GM19099 (cell line): ENCODE results near the gene AIP.

Experiments used
- POLR2A ChIP-seq: IDR thresholded peaks from 3 replicates; pipeline ENCODE4 v1.6.1; 2011; ENCODE audit warnings: low read depth; ENCODE audit not compliant: insufficient read length; ENCODE audit errors: extremely low read depth

Gene AIP

GRCh38 chr11:67472882-67473281, 9.9 kb upstream of the AIP start:
- no peak for TF ChIP-seq POLR2A

- TF ChIP-seq POLR2A: no peak
Observed at GRCh38 chr11:67482275-67482826, 475 bp upstream of the AIP start.

DNA sequence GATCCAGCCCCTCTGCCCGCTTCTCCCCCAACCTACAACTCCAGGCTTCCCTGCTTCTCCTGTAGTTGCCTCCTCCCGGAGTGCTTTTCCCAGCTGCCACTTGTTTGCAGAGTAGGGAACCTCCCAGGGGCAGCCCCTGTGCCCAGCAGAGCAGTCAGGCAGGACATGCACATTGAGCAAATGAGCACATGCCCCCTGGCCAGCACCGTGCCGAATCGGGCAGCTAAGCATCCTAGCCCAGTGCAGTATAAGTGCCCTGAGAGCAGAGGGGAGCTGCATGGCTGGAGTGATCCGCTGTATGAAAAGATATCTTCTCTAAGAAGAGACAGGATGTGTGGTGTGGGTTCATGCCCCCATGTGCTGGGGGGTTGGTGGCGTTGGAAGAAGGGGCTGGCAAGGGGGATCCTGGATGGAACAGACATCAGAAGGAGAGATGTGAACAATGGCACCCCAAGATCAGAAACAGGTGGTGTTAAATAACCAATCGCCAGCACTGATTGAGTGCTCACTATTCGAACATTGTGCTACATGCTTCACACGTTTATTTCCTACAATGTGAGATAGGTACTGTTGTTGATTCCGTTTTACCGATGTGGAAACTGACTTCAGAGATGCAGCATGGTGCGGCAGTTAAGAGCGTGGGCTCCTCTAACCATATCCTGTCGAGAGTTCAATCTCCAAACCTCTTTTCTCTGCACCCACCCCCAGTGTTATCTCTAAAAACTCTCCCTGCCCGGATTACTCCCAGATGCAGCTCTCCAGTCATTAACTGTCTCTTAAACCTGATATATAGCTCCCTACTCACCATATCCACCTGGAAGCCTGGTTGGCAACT, 1.2 kb downstream of the AIP start:
- no peak for TF ChIP-seq POLR2A

GRCh38 chr11:67484847-67485311, 2.1 kb downstream of the AIP start:
- no peak for TF ChIP-seq POLR2A

DNA sequence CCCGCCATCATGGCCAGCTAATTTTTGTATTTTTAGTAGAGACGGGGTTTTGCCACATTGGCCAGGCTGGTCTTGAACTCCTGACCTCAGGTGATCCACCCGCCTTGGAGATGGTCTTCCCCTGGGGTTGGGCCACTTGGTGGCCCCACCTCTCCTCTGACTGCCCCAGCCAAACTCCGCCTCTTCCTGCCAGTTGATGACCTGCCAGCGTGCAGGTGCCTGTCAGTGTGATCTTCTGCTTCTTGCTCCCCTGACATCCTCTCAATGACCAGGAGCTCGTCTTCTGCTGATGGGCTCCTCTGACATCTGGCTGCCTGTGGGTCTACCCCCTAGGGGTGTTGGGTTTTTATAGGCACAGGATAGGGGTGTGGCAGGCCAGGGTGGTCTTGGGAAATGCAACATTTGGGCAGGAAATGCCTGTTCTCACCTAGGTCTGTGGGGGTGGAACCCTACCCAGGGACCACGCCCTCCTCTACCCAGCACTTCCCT, 3.1 kb downstream of the AIP start:
- TF ChIP-seq POLR2A: peak; percentile 92

- TF ChIP-seq POLR2A: no peak
Observed at GRCh38 chr11:67486481-67487195, 3.8 kb downstream of the AIP start.

GRCh38 chr11:67489203-67489884, 6.5 kb downstream of the AIP start:
- TF ChIP-seq POLR2A: no peak

DNA sequence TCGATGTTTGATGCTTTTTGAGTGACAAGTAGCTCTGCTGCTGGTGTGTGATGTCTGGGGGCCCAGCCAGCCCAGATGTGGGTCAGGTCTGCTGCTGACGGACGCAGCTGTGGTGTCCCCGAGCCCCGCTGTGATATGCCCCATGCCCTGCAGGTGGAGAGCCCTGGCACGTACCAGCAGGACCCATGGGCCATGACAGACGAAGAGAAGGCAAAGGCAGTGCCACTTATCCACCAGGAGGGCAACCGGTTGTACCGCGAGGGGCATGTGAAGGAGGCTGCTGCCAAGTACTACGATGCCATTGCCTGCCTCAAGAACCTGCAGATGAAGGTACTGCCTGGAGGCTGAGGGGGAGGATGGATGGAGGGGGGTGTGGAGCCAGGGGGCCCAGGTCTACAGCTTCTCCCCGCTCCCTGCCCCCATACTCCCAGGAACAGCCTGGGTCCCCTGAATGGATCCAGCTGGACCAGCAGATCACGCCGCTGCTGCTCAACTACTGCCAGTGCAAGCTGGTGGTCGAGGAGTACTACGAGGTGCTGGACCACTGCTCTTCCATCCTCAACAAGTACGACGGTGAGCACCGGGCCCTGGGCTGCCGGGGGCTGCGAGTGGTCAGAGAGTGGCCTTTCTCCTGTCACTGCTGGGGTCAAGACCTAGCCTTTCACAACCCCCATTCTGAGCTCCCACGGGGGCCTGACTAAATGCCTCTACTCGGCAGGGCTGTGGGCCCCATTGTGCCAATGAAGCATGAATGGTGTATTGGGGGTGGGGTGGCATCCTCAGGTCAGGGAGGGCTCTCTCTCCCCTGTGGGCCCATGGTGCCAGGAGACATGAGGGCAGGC, 7.3 kb downstream of the AIP start:
- TF ChIP-seq POLR2A: no peak

DNA sequence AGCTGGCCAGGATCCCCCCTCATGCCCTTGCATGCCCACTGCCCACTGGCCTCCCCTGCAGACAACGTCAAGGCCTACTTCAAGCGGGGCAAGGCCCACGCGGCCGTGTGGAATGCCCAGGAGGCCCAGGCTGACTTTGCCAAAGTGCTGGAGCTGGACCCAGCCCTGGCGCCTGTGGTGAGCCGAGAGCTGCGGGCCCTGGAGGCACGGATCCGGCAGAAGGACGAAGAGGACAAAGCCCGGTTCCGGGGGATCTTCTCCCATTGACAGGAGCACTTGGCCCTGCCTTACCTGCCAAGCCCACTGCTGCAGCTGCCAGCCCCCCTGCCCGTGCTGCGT, 7.9 kb downstream of the AIP start:
- TF ChIP-seq POLR2A: no peak

DNA sequence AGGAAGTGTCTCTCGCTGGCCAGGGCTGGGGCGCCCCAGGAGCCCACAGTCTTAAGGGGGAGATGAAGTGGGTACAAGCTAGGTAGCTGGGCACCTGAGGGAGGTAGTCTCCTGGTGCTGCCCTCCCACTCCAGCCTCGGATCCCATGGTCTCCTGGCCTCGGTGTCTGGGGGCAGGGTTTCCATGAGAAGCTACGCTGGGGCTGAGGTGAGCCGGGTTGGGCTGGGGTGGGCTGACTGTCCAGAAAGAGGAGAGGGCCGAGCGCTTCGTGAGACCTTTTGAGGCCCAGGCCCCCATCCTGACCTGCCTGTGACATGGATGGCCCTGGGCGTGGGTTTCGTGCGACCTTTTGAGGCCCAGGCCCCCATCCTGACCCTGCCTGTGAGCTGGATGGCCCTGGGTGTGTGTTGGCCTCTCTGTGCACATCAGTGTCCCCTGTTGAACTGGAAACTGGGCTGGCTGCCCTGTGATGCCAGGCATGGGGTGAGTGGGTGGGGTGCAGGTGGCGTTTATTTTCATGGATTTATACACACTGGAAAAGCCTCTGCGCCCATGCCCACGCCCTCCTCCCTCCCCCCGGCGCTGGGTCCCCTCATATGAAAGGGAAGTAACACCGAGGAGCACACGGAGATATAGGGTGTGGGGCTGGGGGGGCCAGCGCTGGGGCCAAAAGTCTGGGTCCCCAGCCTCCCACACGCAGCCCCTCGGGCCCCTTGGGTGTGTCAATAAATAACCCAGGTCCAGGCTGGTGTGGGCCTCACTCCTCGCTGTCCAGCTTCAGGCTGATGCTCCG, 8.6 kb downstream of the AIP start:
- no peak for TF ChIP-seq POLR2A

DNA sequence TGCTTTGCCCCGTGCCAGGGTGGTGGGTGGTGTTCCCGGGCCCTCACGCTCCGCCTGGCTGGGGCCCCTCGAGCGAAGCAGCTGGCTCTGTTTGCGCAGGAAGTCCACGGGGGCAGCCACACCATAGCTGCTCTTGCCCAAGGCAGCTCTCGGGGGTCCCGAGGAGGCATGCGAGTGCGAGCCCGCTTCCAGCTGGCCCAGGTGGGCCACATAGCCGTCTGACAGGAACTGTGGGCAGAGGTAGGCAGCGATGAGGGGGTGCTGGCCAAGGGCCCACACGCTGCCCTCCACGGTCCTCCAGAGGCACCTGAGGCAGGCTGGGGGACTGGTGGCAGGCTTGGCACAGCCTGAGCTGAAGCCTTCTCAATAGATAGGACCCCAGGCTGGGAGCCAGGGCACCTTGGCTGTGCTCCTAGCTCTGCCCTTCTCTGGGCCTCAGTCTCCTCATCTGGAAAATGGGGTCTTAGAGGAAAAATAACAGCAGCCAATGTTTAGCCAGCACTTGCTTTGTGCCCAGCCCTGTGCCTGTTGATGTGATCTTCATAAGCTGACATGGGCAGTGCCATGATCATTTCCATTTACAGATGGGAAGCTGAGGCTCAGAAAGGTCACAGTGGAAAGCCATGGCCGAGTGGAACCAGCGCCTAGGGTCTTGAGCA, 9.4 kb downstream of the AIP start:
- TF ChIP-seq POLR2A: no peak

DNA sequence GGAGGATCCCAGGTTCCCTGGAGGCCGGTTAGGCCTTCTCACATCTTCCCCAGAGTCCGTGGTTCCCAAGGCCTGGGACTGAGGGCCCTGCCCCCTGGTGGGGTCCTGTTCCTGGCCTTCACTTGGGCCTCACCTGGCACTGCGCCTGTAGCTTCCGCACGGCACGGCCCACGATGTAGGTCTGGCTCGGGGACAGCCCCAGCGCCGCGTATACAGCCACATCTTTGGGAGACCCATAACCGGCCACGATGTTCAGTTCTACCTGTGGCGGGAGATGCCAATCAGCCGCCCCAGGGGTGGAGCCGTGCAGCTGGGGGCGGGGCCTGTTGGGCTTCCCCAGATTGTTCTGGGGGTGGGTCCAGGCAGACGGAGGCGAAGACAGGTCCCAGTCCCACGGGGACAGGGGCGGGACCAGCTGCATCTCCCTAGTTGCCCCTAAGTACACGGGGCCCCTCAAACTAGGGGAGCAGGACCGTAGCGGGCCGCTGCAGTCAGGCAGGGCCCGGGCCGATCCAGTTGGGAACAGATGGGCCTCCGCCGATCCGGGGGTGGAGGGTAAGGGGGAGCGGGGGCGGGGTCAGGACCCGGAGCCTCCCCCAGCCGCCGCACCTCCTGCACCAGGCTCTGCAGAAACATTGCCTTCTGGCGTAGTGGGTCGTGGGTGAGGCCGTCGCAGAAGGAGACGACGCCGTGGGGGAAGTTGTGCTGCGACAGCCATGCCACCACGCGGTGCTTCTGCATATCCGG, 10.1 kb downstream of the AIP start:
- no peak for TF ChIP-seq POLR2A
